Lower leg skin (tissue), 4 donors: Measurements from ENCODE around the gene PGBD5. TPM values are rescaled to one million over a fixed set of nuclear protein-coding genes. Genes with fewer than 3 reads are reported as not detected.
"Not testable (repeated sequence)": the region's sequence is repeated elsewhere in the genome, so short reads cannot be mapped to it uniquely, and the experiment has no call there.

Experiments used
- DNase-seq, 2 donors: peaks; one replicate each; pipeline ENCODE4 v3.0.0-alpha.2; 2019; ENCODE audit warnings: low spot score in 2 of 2
- H3K4me3 ChIP-seq: fragments of 200-600 bp; sonication (generic); 2 replicates; pipeline ENCODE4 v1.5.1; 2017; ENCODE audit warnings: mild to moderate bottlenecking, low read depth; ENCODE audit not compliant: poor library complexity, severe bottlenecking
- CTCF ChIP-seq, 3 donors: fragments of 450-650 bp; IDR thresholded peaks; one replicate each; pipeline ENCODE4 v1.5.1; 2016; ENCODE audit warnings: antibody characterized with exemption in 3 of 3, mild to moderate bottlenecking in 3 of 3, moderate library complexity in 2 of 3
- POLR2A ChIP-seq, 2 donors: fragments of 450-650 bp; IDR thresholded peaks; one replicate each; pipeline ENCODE4 v1.6.1; 2016 to 2017; ENCODE audit warnings: antibody characterized with exemption in 2 of 2, mild to moderate bottlenecking in 1 of 2, moderate library complexity in 1 of 2
- WGBS, 2 donors: methylation state at CpG; one replicate each; pipeline ENCODE4 v1.1.5; 2018; 5-methylcytosine and 5-hydroxymethylcytosine counted together
- intact Hi-C: fragments of 100-400 bp; cut with DNase I; formaldehyde crosslinking; loops from one replicate; pipeline ENCODE4 v1.15.0; 2023; ENCODE audit warnings: low total_unique reads
- total RNA-seq, 4 donors: library from RNA; depleted of rRNA; stranded (reverse); fragments of >200 nt; gene quantifications; one replicate each; pipeline ENCODE4 v1.1.0, GENCODE V29; 2016

PGBD5 gene
- total RNA-seq, 4 donors from 2014 or later, result 0.04 to 1.6 (median 0.11) TPM

DNA sequence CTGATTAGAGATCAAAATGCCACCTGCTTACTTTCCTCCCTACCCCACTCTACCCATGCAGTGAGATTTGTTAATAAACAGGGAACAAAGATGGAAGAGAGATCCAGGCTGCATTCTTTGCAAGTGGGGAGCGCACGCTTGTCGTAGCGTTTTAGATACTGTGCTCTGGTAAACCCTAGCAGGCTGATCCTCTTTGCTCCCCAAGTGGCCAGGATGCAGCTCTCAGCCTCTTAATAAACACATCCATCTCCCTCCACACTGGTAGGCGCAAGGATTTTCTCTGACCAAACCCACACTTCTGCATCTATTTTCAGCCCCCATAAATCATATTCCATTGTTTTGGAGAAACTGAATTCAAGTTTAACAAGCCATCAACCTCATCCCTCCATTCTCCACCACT, 2.9 kb downstream of the PGBD5 start:
- no peak for TF ChIP-seq CTCF (IDR thresholded peaks at IDR 0.05)
- TF ChIP-seq POLR2A (IDR thresholded peaks at IDR 0.05), result no peak
- WGBS, 2 donors, result 72 to 78% methylated on average over 5 of the region's 5 CpGs
- no peak overlapping the region for H3K4me3 ChIP-seq
- intact Hi-C loops, result no loop called here
- DNase-seq, result no peak

- intact Hi-C loops, result no loop called here
- no peak for TF ChIP-seq POLR2A (IDR thresholded peaks at IDR 0.05)
- TF ChIP-seq CTCF (IDR thresholded peaks at IDR 0.05), result no peak
These were observed 3.7 kb downstream of the PGBD5 start for GRCh38 chr1:230422221-230422981.

DNA sequence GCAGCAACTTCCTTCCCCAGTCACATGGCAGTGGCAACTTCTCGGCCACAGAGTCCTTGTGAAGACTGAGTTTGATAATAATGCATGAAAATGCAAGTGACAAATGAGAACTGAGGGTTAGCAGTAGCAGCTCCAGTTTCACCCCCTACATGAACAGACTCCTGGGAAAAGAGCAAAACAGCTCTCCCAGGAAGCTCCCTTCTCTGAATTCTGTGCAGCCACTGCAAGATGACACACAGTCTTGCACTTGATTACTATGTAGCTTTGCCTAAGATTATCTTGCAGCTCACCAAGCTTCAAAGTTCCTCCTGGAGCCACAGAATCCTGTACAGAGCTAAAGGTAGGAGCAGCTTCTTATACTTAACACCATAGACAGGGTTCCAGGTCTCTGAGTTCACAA, 4.7 kb downstream of the PGBD5 start:
- 65 to 69% methylated on average over 1 of the region's 1 CpG for WGBS, 2 donors
- H3K4me3 ChIP-seq, result no peak overlapping the region

More at GRCh38 chr1:230422221-230422981, 3.7 kb downstream of the PGBD5 start:
- H3K4me3 ChIP-seq, result no peak overlapping the region
- WGBS, 2 donors, result 53 to 59% methylated on average over 14 of the region's 14 CpGs
- DNase-seq, result no peak

DNA sequence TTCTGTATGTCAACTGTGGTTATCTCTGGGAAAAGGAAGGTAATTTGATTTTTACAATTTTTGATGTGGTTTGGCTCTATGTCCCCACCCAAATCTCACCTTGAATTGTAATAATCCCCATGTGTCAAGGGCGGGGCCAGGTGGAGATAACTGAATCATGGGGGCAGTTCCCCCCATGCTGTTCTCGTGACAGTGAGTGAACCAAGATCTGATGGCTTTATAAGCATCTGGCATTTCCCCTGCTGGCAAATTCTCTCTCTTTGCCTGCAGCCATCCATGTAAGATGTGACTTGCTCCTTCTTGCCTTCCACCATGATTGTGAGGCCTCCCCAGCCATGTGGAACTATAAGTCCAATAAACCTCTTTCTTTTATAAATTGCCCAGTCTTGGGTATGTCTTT, 5.8 kb downstream of the PGBD5 start:
- 80% methylated on average over 2 of the region's 2 CpGs for WGBS, 2 donors
- DNase-seq, H3K4me3 ChIP-seq, intact Hi-C loops: not testable (repeated sequence)

More for the DNA sequence above, 4.7 kb downstream of the PGBD5 start:
- intact Hi-C loops, result no loop called here
- no peak for DNase-seq
- TF ChIP-seq POLR2A (IDR thresholded peaks at IDR 0.05) (no peak), CTCF (IDR thresholded peaks at IDR 0.05) (no peak)

DNA sequence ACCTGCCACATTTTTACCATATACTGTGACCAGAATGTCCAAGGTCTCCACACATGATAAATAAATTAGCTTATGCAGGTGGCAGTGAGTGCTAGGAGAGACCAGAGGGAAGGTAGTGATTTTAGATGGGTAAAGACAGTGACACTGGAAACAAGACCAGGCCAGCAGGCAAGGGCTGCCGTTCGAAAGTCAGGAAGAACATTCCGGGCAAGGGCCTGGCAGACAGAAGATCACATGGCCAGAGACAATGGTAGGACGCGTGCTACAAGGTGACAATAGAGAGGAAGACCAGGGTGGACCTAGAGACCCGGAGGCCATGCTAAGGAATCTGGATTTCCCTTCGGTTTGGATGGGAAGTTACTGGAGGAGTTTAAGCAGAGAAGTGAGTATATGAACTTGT, 9.7 kb downstream of the PGBD5 start:
- intact Hi-C loops, result no loop called here
- no peak for TF ChIP-seq CTCF (IDR thresholded peaks at IDR 0.05)
- no peak for TF ChIP-seq POLR2A (IDR thresholded peaks at IDR 0.05)
- WGBS, 2 donors, result 81% methylated on average over 7 of the region's 7 CpGs
- no peak overlapping the region for H3K4me3 ChIP-seq
- DNase-seq, result no peak

DNA sequence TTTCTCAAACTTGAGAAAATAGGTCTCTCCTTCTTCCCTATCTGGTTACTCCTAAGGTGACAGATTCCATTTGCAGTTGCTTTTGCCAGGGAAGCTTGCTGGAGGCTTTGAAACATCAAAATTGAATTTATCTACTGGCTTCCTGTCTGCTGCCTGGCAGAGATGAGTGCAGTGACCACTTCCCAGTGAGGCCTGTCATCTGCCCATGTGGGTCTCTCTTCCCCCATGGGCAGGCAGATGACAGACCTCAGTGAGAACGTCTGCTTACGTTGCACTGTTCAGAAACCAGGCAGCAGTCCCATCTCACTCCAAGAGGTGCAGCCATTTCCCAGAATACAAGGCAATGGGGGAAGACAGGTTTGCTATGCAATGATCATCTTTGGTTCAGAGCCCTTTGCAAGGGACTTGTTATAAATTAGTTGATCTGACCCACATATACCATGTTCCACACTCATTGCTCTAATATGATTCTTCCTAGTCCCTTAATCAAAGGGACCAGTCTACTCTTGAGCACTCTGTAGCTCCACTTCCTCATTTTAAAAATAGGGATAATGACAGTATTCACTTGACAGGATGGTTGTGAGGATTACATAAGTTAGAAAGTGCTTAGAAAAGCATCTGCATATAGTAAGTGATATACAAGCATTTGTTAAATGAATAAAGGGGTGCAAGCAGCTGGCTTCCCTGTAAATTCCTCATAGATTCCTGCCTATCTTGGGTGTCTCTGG, 10.6 kb downstream of the PGBD5 start:
- no peak for TF ChIP-seq POLR2A (IDR thresholded peaks at IDR 0.05)
- no peak for TF ChIP-seq CTCF (IDR thresholded peaks at IDR 0.05)
- intact Hi-C loops, result no loop called here
- 63 to 98% methylated on average over 2 of the region's 2 CpGs for WGBS, 2 donors
- DNase-seq, result no peak
- no peak overlapping the region for H3K4me3 ChIP-seq
